DND-41 (cell line): ENCODE data around the gene NOL4L.

ENCODE experiments used
- EZH2 ChIP-seq: IDR thresholded peaks from 3 replicates; pipeline ENCODE4 v1.6.1; 2012; ENCODE audit warnings: borderline replicate concordance, low read depth, mild to moderate bottlenecking, moderate library complexity, low read length, inconsistent platforms; ENCODE audit not compliant: severe bottlenecking
- TF ChIP-seq, protein P1 (sequence below): IDR thresholded peaks from 2 replicates; pipeline ENCODE4 v1.5.1; 2012; ENCODE audit warnings: borderline replicate concordance, low read length, moderate library complexity, mild to moderate bottlenecking; ENCODE audit not compliant: poor library complexity, severe bottlenecking; ENCODE audit errors: extremely low read depth

DNA sequence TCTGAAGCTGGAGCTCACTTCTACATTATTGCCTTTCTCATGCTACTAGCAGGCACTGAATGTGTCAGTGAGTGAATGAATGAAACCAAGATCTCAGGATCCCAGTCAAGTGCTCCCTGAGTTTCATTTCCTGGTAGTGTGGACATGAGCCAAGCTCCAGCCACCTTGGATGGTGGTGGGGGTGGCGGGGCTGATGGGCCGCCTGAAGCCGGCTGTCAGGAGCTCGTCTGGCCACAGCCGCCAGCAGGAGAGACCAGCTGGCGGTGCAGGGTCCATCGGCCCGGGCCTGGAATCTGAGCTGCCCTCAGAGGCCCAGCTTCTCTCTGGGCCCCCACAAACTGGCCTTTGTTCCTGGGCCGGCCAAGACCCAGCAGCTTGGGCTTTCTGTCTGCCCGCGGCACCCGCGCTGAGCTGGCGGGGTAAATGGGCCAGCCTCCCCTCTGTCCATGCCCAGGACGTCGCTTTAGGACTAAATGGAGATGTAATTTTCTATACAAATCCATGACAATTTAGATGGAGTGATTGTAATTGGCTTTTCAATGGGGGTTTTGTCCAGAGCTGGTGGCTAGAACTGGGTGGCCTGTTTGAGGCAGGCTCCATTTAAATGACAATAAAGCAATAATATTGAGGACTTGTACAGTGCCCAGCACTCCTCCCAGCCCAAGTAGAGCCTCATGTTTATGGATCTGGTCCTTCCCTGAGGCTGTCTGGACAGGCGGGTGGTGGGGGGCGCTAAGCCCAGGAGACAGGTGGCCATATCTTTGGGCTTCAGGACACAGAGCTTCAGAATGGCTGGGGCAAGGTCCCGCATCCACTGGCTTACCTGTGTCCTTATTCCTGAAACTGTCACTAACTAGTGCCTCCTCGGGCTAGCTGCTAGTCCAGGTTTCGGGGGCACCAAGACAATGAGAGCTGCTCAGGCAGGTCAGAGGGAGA, 43.5 kb downstream of the NOL4L start:
- TF ChIP-seq, protein P1, sequence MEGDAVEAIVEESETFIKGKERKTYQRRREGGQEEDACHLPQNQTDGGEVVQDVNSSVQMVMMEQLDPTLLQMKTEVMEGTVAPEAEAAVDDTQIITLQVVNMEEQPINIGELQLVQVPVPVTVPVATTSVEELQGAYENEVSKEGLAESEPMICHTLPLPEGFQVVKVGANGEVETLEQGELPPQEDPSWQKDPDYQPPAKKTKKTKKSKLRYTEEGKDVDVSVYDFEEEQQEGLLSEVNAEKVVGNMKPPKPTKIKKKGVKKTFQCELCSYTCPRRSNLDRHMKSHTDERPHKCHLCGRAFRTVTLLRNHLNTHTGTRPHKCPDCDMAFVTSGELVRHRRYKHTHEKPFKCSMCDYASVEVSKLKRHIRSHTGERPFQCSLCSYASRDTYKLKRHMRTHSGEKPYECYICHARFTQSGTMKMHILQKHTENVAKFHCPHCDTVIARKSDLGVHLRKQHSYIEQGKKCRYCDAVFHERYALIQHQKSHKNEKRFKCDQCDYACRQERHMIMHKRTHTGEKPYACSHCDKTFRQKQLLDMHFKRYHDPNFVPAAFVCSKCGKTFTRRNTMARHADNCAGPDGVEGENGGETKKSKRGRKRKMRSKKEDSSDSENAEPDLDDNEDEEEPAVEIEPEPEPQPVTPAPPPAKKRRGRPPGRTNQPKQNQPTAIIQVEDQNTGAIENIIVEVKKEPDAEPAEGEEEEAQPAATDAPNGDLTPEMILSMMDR: no peak
- TF ChIP-seq EZH2: no peak
